Erythroblast (primary cell): ENCODE measurements around the gene CDADC1.

Experiments
- DNase-seq, 2 experiments: peaks; one replicate each; lab custom pipeline; 2025; lab: John Stamatoyannopoulos, UW
- GATA1 ChIP-seq: IDR thresholded peaks from 2 replicates; pipeline ENCODE4 v1.6.1; 2011; ENCODE audit warnings: low read depth, mild to moderate bottlenecking, control low read depth, low read length, moderate library complexity
- POLR2A ChIP-seq: IDR thresholded peaks from 2 replicates; pipeline ENCODE4 v1.6.1; 2011; ENCODE audit warnings: mild to moderate bottlenecking, low read length

Gene CDADC1

DNA sequence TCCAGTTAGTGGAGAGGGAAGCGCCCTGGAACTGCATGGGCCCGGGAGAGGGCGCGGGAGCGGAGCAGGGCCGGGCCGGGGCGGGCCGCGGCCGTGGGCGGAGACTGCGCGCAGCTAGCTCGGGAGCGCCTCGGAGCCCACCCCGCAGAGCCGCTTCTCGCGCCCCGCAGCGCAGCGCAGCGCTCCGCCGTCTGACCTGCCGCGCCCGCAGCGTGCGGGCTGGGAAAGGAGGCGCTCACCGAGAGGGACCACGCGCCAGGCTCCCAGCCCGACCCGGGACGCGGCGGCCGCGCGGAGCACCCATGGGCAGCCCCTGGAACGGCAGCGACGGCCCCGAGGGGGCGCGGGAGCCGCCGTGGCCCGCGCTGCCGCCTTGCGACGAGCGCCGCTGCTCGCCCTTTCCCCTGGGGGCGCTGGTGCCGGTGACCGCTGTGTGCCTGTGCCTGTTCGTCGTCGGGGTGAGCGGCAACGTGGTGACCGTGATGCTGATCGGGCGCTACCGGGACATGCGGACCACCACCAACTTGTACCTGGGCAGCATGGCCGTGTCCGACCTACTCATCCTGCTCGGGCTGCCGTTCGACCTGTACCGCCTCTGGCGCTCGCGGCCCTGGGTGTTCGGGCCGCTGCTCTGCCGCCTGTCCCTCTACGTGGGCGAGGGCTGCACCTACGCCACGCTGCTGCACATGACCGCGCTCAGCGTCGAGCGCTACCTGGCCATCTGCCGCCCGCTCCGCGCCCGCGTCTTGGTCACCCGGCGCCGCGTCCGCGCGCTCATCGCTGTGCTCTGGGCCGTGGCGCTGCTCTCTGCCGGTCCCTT lies 27.5 kb upstream of the CDADC1 start, which contains the start of gene MLNR:
Gene MLNR, plus strand, starts transcription at position 303 of the 820 bp plus-strand sequence. Its CDS starts 0 bp downstream, at position 303.
- DNase-seq: peak; percentile 50 to 55

DNA sequence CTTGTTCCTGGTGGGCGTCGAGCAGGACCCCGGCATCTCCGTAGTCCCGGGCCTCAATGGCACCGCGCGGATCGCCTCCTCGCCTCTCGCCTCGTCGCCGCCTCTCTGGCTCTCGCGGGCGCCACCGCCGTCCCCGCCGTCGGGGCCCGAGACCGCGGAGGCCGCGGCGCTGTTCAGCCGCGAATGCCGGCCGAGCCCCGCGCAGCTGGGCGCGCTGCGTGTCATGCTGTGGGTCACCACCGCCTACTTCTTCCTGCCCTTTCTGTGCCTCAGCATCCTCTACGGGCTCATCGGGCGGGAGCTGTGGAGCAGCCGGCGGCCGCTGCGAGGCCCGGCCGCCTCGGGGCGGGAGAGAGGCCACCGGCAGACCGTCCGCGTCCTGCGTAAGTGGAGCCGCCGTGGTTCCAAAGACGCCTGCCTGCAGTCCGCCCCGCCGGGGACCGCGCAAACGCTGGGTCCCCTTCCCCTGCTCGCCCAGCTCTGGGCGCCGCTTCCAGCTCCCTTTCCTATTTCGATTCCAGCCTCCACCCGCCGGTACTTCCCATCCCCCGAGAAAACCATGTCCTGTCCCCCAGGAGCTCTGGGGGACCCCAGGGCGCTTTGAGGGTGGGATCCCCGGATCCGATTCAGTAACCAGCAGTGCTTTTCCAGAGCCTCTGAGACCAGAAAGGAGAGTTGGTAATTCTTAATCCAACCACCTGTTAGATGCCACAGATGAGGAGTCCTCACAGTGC lies 26.7 kb upstream of the CDADC1 start:
- TF ChIP-seq POLR2A (no peak), GATA1 (no peak)
- DNase-seq: peak; percentile 21 to 37

More for the DNA sequence above, 27.5 kb upstream of the CDADC1 start, which contains the start of gene MLNR:
- no peak for TF ChIP-seq POLR2A
- no peak for TF ChIP-seq GATA1

DNA sequence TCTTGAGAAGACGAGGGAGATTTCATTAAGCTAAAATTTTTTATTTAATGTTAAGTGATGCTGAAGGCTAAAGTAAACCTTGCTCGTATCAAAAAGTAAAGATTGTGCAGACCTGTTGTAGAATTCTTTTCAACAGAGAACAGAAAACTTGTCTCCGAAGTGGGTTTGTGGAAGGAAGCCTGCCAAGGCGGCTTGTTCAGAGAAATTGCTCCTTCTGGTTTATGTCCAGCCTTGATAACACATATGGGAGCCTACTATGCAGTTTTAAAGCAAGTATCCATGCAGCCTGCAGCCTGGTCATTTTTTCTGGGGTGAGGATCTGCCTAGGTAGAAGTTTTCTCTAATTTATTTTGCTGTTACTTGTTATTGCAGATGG lies 26.1 kb upstream of the CDADC1 start:
- no peak for TF ChIP-seq POLR2A
- DNase-seq: no peak

DNA sequence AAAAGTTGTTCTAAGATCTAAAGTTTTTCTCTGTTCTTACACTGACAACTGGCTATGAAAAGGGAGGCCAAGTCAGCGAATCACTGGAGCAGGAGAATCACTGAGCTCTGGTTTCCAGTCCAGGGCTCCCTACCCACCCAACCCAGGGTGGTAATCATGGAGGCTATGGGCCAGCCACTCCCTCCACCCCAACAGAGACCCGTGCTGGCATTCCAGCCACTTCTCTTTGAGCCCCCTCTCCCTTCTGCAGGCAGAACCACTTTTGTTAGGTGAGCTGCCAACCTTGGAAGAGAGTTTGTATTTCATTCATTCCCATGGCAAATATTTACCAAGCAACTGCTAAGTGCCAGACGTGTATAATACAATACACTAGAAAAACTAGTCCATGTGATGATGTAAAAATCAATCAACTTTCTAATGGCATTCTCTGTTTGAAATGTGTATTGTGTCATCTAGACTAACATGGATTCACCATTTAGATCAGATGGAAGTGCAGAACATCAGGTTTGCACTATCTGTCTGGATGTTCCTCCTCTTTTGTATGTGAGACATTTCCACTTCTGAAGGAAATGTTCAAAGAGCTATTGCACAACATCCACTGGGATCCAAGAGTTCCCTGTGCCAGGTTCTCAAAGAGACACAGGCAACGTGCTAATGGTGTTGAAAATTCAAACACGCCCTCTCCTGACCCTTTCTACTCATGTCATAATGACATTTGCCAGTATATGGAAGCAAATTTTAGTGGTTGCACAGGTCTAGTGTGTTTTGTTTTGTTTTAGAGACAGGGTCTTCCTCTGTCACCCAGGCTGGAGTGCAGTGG lies 22.3 kb upstream of the CDADC1 start:
- no peak for DNase-seq

DNA sequence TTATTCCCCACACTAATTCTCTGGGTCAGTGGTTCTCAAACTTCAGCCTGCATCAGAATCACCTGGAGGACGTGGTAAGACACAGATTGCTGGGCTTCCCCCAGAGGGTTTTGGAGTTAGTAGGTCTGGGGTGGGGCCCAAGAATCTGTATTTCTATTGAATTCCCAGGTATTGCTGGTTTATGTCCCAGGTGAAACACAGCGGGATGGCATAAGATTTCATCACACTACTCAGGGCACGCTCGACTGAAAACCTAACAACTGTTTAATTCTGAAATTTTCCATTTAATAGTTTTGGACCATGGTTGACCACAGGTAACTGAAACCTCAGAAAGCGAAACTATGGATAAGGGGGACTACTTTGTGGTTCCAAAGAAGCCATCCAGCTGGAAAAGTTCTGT lies 21.1 kb upstream of the CDADC1 start:
- no peak for DNase-seq
- TF ChIP-seq GATA1 (no peak), POLR2A (no peak)

More for the DNA sequence above, 22.3 kb upstream of the CDADC1 start:
- TF ChIP-seq POLR2A: no peak
- no peak for TF ChIP-seq GATA1

DNA sequence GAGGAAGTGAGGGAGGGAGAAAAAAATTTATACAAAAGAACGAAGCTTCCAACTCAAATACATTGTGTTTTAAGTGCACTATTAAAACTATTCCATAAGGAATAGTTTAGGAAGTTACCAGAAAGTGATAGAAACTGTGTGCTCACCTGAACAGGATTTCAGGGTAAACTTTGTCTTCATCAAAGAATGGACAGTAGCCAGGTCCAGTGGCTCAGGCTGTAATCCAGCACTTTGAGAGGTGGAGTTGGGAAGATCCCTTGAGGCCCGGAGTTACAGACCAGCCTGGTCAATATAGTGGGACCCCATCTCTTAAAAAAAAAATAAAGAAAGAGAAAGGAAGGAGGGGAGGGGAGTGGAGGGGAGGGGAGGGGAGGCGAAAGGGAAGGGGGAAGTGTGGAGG lies 13.0 kb upstream of the CDADC1 start:
- TF ChIP-seq POLR2A: no peak
- no peak for TF ChIP-seq GATA1
- no peak for DNase-seq

DNA sequence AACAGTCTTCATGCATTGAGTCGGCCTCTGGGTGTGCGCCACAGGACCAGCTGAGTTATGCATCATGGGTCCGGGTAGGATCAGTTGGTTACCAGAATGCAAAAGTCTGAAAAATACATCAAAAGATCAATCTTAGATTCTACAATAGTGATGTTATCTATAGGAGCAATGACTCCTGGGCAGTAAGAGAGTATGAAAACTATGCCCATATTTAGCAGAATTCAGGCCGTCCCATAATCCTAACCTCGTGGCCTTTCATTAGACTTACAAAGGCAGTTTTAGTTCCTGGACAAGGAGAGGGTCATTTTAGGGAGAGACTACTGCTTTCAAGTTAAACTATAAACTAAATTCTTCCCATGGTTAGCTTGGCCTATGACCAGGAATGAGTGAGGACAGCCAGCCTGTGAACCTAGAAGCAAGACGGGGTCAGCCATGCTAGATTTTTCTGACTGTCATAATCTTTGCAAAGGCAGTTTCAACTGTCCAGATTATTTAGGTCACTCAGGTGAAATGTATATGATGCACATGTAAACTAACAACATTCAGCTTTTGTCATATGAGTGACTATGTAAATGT lies 11.8 kb upstream of the CDADC1 start:
- TF ChIP-seq GATA1 (no peak), POLR2A (no peak)
- no peak for DNase-seq

DNA sequence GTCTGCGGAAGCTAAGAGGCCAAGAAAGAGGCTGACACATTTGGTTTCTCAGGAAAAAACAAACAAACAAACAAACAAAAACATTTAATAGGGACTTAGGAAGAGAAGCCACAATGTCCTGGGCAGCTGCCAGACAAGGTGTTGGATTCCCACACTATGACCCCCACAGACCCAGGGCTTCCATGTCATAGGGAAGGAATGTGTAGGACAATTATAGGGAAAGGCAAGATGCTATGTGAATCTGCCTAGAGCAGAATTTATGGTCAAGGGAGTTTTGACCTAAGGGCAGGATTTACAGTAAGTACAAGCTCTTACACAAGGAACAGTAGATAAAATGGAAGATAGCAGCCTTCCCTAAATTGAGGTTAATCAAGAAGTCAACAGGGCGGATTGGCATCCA lies 9.1 kb upstream of the CDADC1 start:
- no peak for TF ChIP-seq GATA1
- no peak for TF ChIP-seq POLR2A
- no peak for DNase-seq

DNA sequence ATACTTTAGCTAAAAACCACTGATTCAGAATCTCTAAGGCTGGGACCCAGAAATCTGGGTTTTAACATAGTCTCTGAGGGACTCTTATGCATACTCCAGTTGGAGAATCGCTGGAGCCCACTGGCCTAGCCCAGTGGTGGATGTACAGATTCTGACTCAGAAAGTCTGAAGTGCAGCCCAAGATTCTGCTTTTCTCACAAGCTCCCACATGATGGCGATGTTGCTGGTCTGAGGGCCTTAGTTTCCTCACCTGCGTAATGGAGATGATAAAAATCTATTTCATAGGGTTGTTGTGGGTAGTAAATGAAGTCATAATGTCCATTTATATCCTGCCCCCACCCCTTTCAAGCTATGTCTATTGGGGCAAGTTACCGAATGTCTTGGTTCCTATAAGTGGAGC lies 7.7 kb upstream of the CDADC1 start:
- peak; percentile 32 to 44 for DNase-seq
- TF ChIP-seq POLR2A: no peak
- no peak for TF ChIP-seq GATA1

DNA sequence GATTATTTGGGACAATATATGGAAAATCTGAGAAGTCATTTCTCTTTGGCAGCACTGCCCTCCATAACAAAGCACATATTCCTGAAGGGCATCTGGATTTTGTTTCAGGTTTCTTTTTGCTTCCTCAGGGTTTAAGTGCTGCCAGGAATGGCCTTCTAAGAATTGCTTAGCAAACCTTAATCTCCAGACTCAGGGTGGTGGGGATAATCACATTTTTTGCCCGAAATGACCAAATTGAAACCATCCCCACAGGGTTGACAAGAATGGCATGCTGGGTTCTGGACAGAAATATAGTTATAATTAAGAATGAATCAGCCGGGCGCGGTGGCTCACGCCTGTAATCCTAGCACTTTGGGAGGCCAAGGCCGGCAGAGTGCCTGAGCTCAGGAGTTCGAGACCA lies 6.4 kb upstream of the CDADC1 start:
- TF ChIP-seq GATA1: no peak
- no peak for TF ChIP-seq POLR2A
- DNase-seq: no peak

DNA sequence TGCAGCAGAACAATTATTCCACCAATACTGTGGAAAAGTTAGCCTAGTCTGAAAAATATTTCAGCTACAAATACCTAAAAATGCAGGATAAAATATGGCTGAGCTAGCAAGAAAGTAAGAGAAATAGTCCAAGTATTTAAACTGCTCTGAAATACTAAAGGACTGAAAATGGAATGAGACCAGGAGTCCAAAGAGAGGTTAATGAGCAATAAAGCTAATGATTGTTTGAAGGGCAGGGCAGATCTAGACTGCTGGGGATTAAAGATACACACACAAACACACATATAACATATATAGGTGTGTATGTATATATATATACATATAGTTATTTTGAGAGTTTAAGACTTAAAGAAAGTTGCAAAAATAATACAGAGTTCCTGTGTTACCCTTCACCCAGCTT lies 2.6 kb upstream of the CDADC1 start:
- no peak for DNase-seq
- TF ChIP-seq GATA1 (no peak), POLR2A (no peak)

DNA sequence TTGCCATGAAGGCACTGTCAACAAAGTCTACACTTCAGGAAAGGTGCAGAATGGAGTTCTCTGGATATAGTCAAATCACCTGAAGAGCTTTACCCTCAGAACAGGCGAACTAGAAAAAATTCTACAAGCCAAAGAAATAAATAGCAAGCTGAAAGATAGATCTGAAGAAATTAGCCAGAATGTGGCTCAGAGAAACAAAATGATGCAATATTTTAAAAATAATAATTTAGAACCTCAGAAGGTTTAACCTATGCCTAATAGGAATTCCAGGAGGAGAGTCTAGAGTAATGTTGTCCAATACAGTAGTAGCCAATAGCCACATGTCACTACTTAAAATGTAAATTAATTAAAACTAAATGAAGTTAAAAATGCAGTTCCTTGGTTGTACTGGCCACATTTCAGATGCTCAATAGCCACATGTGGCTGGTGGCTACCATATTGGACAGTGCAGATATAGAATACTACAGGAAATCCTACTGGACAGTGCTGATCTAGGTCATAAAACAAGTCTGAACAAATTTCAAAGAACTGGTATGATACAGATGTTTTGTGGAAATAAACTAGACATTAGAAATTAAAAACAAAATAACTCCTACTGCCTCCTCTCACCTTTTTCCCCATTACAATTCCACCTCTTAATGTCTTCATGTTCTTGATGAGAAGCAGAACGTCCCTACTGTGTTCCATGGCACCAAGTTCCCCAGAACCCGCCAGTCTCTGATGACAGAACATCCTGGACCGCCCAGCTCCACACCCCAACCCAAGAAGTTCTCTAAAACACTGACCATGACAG lies 679 bp upstream of the CDADC1 start:
- TF ChIP-seq POLR2A (no peak), GATA1 (no peak)
- peak in 1 of 2 experiments; percentile 49 for DNase-seq

DNA sequence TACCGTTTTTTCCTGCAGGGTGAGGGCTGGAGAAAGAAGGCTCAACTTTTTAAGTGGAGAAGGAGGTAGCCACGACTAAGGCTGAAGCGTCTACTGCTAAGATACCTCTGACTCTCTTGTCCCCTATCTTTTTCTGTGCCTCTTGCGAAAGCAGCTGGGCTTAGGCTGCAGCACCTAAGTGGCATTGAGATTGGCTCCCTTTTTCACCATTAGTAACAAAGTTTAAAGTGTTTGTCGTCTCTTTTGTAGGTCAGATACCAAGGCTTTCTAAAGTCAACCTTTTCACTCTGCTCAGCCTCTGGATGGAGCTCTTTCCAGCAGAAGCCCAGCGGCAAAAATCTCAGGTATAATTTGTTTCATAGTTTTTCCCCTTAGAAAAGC lies 887 bp downstream of the CDADC1 start:
- TF ChIP-seq GATA1: no peak
- TF ChIP-seq POLR2A: no peak
- peak in 1 of 2 experiments; percentile 74 for DNase-seq

DNA sequence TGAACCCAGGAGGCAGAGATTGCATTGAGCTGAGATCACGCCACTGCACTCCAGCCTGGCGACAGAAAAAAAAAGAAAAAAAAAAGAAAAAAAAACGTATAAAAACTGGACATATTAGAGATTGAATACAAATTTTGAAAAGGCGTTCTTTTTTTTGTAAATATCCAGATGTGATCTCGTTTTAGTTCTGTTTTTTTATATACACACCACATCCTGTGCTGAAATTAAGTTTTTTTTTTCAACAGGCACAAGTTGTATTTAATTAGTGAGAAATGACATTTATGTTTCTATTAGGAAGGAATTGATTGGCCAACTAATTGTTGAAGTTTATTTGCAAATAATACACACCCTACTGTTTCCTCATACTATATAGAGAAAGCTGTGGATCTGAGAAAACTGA lies 3.6 kb downstream of the CDADC1 start:
- TF ChIP-seq POLR2A: no peak
- TF ChIP-seq GATA1: no peak
- DNase-seq: no peak
